ENCODE data around the gene CACNA2D4. TPM values are rescaled to one million over a fixed set of nuclear protein-coding genes. Genes with fewer than 3 reads are reported as not detected.
"Not testable (repeated sequence)": the region's sequence is repeated elsewhere in the genome, so short reads cannot be mapped to it uniquely, and the experiment has no call there.

Gene CACNA2D4
- total RNA-seq, 8 experiments from 2014 or later, result 0.22 to 2.5 (median 1.1) TPM

DNA sequence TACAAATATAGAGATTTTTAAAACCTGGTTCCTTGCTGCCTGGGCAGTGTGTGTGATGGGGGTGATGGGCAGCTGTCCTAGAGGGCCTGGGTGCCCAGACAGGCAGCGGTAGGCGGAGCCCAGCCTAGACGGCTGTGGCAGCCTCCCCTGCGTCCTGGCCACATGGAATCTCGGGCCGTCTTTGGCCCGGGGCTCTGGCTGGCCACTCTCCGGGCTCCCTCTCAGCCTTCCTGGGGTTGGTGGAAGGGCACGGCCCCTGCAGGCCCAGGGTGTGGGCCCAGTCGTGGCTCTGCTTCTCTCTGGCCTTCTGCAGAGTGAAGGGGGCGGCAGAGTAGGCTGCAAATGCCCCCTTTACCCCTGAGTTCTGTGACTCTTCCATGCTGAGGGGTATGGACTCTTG is 95.8 kb downstream of the CACNA2D4 start:
- in situ Hi-C loops (cut with MboI; ENCODE audit: low pct_unique_long_range_greater_than_20kb in 2 of 9, low sequenced_read_pairs in 9 of 9, unreplicated experiment in 9 of 9), result loop anchor here in 1 of 9 experiments (25.0 kb wide), 1 partner anchor 115 kb away; no protein-coding TSS in a partner anchor
- 10 to 90% (median 47%) methylated on average over 2 to 5 of the region's 11 CpGs; no CpG with 5 or more reads in 5 of the 10 experiments for WGBS, 10 experiments
- H3K27ac ChIP-seq, result no peak overlapping the region
- peaks cover 24 to 37% of the 10 kb centered on the region in 2 donors for H3K4me1 ChIP-seq (replicated peaks in 1 of 2)
- no peak overlapping the region for H3K4me3 ChIP-seq
- no peak for ATAC-seq (replicated peaks in 6 of 8)

DNA sequence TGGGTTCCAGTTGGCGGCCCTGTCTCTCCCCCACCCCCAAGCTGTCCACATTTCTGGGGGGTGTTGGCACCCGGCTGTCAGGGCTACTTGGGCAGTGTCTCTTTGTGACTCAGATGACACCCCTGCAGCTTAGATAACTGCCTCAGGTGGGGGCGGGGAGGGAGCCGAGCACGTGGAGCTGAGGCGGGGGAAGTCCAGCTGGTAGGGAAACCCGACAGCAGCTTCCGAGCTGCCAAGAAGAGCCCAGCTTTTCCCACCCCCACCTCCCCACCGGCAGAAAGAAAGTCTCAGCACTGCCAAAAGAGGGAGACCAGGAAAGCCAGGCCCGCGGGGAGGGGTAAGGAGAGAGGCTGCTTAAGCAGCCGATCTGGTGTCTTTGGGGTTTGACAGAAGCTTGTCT is 96.6 kb downstream of the CACNA2D4 start:
- Histone ChIP-seq H3K27ac (no peak overlapping the region), H3K4me3 (no peak overlapping the region), H3K4me1 (replicated peaks in 1 of 2) (peaks cover 15 to 29% of the 10 kb centered on the region in 2 donors)
- WGBS, 10 experiments, result 20% methylated on average over 1 of the region's 12 CpGs; no CpG with 5 or more reads in 9 of the 10 experiments
- no peak for ATAC-seq (replicated peaks in 6 of 8)
- in situ Hi-C loops (cut with MboI; ENCODE audit: low pct_unique_long_range_greater_than_20kb in 2 of 9, low sequenced_read_pairs in 9 of 9, unreplicated experiment in 9 of 9), result loop anchor here in 1 of 9 experiments (25.0 kb wide), 1 partner anchor 115 kb away; no protein-coding TSS in a partner anchor

- 60 to 73% methylated on average over 2 to 4 of the region's 11 CpGs; no CpG with 5 or more reads in 8 of the 10 experiments for WGBS, 10 experiments
- Histone ChIP-seq H3K27ac (no peak overlapping the region), H3K4me1 (replicated peaks in 1 of 2) (peaks cover 11 to 30% of the 10 kb centered on the region in 2 donors), H3K4me3 (no peak overlapping the region)
- in situ Hi-C loops (cut with MboI; ENCODE audit: low pct_unique_long_range_greater_than_20kb in 2 of 9, low sequenced_read_pairs in 9 of 9, unreplicated experiment in 9 of 9), result loop anchor here in 1 of 9 experiments (25.0 kb wide), 1 partner anchor 116 kb away; no protein-coding TSS in a partner anchor
- ATAC-seq (replicated peaks in 6 of 8), result no peak
Observed at GRCh38 chr12:1820896-1821291, 97.6 kb downstream of the CACNA2D4 start.

DNA sequence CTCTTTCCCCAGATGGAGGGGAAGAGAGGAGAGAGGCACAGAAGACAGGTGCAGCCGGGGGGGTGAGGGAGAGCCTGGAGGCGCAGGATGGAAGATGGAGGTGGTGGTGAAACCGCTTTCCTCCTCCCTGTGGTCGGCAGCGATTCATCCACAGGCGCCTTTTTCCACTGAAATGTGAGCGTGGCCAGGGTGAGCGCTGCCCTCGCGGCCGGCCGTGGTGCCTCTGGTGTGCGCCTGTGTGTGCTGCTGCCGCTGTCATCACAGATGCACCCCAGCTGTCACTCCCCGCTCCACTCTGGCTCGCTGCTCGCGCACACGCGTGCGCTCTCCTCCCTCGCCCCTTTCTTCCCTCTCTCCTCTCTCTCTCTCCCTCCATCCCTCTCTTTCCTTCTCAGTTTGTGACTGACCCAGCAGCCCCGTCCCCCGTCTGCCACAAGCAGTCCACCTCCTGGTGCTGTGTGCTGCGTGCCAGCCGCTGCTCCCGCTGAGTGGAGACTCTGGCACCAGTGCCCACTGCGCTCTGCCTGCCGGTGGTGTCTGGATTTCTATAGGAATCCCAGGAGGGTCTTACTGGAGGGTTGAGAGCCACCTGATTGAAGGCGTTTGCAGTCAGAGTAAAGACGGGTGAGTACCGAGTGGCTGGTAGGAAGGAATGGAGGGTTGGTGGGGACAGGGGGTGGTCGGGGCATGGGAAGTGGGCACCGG is 98.1 kb downstream of the CACNA2D4 start, which contains the start of gene LRTM2:
LRTM2 (plus strand) TSS at position 375 of the 705 bp plus-strand sequence. CDS start 7,584 bp downstream, outside the sequence.
- ATAC-seq (replicated peaks in 6 of 8), result peak in 7 of 8 experiments; percentile 31 to 93 (median 88)
- H3K27ac ChIP-seq, result no peak within 1 kb of the TSS
- in situ Hi-C loops (cut with MboI; ENCODE audit: low pct_unique_long_range_greater_than_20kb in 2 of 9, low sequenced_read_pairs in 9 of 9, unreplicated experiment in 9 of 9), result loop anchor here in 1 of 9 experiments (25.0 kb wide), 1 partner anchor 117 kb away; no protein-coding TSS in a partner anchor
- peak within 1 kb of the TSS in 1 of 5 donors; percentile 7 for H3K4me3 ChIP-seq
- WGBS, 10 experiments, result 5 to 20% (median 15%) methylated on average over 1 to 9 of the region's 34 CpGs; no CpG with 5 or more reads in 6 of the 10 experiments
- H3K4me1 ChIP-seq (replicated peaks in 1 of 2), result peaks cover 6 to 27% of the 10 kb centered on the region in 2 donors

DNA sequence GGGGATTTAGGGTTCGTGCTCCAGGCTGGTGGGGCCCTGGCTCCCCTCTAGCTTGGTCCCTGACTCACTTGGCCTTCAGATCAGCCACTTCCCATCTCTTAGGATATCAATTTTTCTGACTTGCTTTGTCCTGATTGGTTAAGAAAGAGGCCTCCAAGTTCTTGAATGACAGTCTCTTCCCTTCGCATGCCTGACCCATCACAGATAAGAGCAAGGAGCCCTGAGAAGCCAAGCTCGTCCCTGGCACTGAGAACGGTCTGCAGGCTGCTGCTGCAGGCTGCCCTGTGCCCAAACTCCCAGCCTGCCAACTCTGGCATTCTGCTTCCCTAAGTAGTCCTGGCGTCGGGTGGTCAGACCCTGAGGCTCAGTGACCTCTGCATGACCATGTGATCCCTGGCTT is 98.9 kb downstream of the CACNA2D4 start:
- H3K4me3 ChIP-seq, result no peak overlapping the region
- 14 to 55% (median 50%) methylated on average over 2 to 4 of the region's 6 CpGs; no CpG with 5 or more reads in 7 of the 10 experiments for WGBS, 10 experiments
- no peak overlapping the region for H3K27ac ChIP-seq

DNA sequence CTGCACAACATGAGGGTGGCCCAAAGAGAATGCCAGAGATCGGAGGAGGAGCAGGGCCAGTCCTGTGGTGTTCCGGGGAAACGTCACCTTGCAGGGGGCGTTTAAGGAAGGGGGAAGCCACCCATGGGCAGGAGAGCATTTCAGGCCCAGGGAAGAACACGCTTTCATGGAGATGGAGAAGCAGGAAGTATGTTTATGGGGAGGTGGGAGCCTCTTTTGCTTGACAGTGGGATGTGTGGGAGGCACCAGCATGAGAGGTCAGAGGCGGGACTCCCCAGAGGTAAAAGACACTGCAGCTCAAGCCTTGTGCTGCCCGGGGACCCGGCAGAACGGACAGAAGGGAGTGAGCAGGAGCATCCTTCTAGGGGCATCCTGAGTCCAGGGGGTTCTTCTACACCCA is 99.4 kb downstream of the CACNA2D4 start:
- no peak for ATAC-seq (replicated peaks in 6 of 8)
- no peak overlapping the region for H3K27ac ChIP-seq
- H3K4me1 ChIP-seq (replicated peaks in 1 of 2), result peaks cover 6 to 25% of the 10 kb centered on the region in 2 donors
- no peak overlapping the region for H3K4me3 ChIP-seq
- whole genome bisulfite sequencing, 10 experiments, result 20 to 100% (median 69%) methylated on average over 1 to 4 of the region's 9 CpGs; no CpG with 5 or more reads in 3 of the 10 experiments
- in situ Hi-C loops (cut with MboI; ENCODE audit: low pct_unique_long_range_greater_than_20kb in 2 of 9, low sequenced_read_pairs in 9 of 9, unreplicated experiment in 9 of 9), result loop anchor here in 1 of 9 experiments (25.0 kb wide), 1 partner anchor 118 kb away; no protein-coding TSS in a partner anchor

More for the DNA sequence above, 98.9 kb downstream of the CACNA2D4 start:
- no peak for ATAC-seq (replicated peaks in 6 of 8)
- in situ Hi-C loops (cut with MboI; ENCODE audit: low pct_unique_long_range_greater_than_20kb in 2 of 9, low sequenced_read_pairs in 9 of 9, unreplicated experiment in 9 of 9), result loop anchor here in 1 of 9 experiments (25.0 kb wide), 1 partner anchor 118 kb away; no protein-coding TSS in a partner anchor
- peaks cover 6 to 25% of the 10 kb centered on the region in 2 donors for H3K4me1 ChIP-seq (replicated peaks in 1 of 2)

- not testable (repeated sequence) for ATAC-seq (replicated peaks in 6 of 8)
- no CpG with 5 or more reads among the region's 28 CpGs for WGBS, 10 experiments
- in situ Hi-C loops (cut with MboI; ENCODE audit: low pct_unique_long_range_greater_than_20kb in 2 of 9, low sequenced_read_pairs in 9 of 9, unreplicated experiment in 9 of 9), result loop anchor here in 1 of 9 experiments (25.0 kb wide), 1 partner anchor 119 kb away; no protein-coding TSS in a partner anchor
Observed at GRCh38 chr12:1817928-1818327, 100.5 kb downstream of the CACNA2D4 start.

GRCh38 chr12:1816730-1817348 is 101.6 kb downstream of the CACNA2D4 start:
- in situ Hi-C loops (cut with MboI; ENCODE audit: low pct_unique_long_range_greater_than_20kb in 2 of 9, low sequenced_read_pairs in 9 of 9, unreplicated experiment in 9 of 9), result loop anchor here in 1 of 9 experiments (25.0 kb wide), 1 partner anchor 120 kb away; no protein-coding TSS in a partner anchor
- Histone ChIP-seq H3K4me1 (replicated peaks in 1 of 2) (peaks cover 6 to 25% of the 10 kb centered on the region in 2 donors), H3K27ac (peak overlapping the region in 1 of 2 donors; percentile 46), H3K4me3 (no peak overlapping the region)
- 38 to 100% (median 93%) methylated on average over 2 to 6 of the region's 9 CpGs; no CpG with 5 or more reads in 5 of the 10 experiments for WGBS, 10 experiments
- ATAC-seq (replicated peaks in 6 of 8), result no peak

More at GRCh38 chr12:1817928-1818327, 100.5 kb downstream of the CACNA2D4 start:
- H3K27ac ChIP-seq, H3K4me3 ChIP-seq: not testable (repeated sequence)
- H3K4me1 ChIP-seq (replicated peaks in 1 of 2), result peaks cover 6 to 25% of the 10 kb centered on the region in 2 donors

- peak in 5 of 8 experiments; percentile 30 to 49 (median 41) for ATAC-seq (replicated peaks in 6 of 8)
- in situ Hi-C loops (cut with MboI; ENCODE audit: low pct_unique_long_range_greater_than_20kb in 2 of 9, low sequenced_read_pairs in 9 of 9, unreplicated experiment in 9 of 9), result loop anchor here in 1 of 9 experiments (25.0 kb wide), 1 partner anchor 121 kb away; no protein-coding TSS in a partner anchor
- peaks cover 6 to 25% of the 10 kb centered on the region in 2 donors for H3K4me1 ChIP-seq (replicated peaks in 1 of 2)
- no peak overlapping the region for H3K4me3 ChIP-seq
- 30 to 100% (median 80%) methylated on average over 2 to 14 of the region's 21 CpGs; no CpG with 5 or more reads in 1 of the 10 experiments for WGBS, 10 experiments
- peak overlapping the region in 1 of 2 donors; percentile 46 for H3K27ac ChIP-seq
Observed at GRCh38 chr12:1815814-1816729, 102.4 kb downstream of the CACNA2D4 start.

DNA sequence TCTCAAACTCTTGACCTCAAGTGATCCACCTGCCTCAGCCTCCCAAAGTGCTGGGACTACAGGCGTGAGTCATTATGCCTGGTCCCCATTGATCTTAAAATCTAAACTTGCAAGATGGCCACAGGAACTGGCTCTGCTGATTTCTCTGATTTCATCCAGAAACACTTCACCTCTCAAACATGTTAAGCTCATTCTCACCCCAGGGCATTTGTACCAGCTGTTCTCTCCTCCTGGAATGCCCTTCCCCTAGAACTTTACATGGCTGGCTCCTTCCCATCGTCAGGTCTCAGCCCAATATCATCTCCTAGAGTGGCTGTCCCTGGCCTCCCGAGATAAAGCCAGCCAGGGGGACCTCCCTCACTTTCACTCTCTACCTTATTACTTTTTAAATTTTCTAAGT is 103.3 kb downstream of the CACNA2D4 start:
- WGBS, 10 experiments, result 6 to 100% (median 61%) methylated on average over 1 to 3 of the region's 3 CpGs; no CpG with 5 or more reads in 4 of the 10 experiments
- no peak overlapping the region for H3K4me3 ChIP-seq
- no peak for ATAC-seq (replicated peaks in 6 of 8)

GRCh38 chr12:1814266-1814665 is 104.2 kb downstream of the CACNA2D4 start:
- H3K27ac ChIP-seq, result no peak overlapping the region
- in situ Hi-C loops (cut with MboI; ENCODE audit: low pct_unique_long_range_greater_than_20kb in 2 of 9, low sequenced_read_pairs in 9 of 9, unreplicated experiment in 9 of 9), result loop anchor here in 1 of 9 experiments (25.0 kb wide), 1 partner anchor 123 kb away; no protein-coding TSS in a partner anchor
- ATAC-seq (replicated peaks in 6 of 8), result no peak
- H3K4me3 ChIP-seq, result no peak overlapping the region
- 0 to 78% (median 66%) methylated on average over 1 to 6 of the region's 8 CpGs; no CpG with 5 or more reads in 4 of the 10 experiments for WGBS, 10 experiments
- peaks cover 2 to 15% of the 10 kb centered on the region in 2 donors for H3K4me1 ChIP-seq (replicated peaks in 1 of 2)

More for the DNA sequence above, 103.3 kb downstream of the CACNA2D4 start:
- H3K4me1 ChIP-seq (replicated peaks in 1 of 2), result peaks cover 6 to 18% of the 10 kb centered on the region in 2 donors
- no peak overlapping the region for H3K27ac ChIP-seq
- in situ Hi-C loops (cut with MboI; ENCODE audit: low pct_unique_long_range_greater_than_20kb in 2 of 9, low sequenced_read_pairs in 9 of 9, unreplicated experiment in 9 of 9), result loop anchor here in 1 of 9 experiments (25.0 kb wide), 1 partner anchor 122 kb away; no protein-coding TSS in a partner anchor

Data from motor neuron (in vitro differentiated cells).